NCI-H774 (cell line): ENCODE measurements around the gene NKX1-1.

Experiments
- DNase-seq: peaks from one replicate; lab custom pipeline; 2025; lab: John Stamatoyannopoulos, UW

The NKX1-1 gene

DNA sequence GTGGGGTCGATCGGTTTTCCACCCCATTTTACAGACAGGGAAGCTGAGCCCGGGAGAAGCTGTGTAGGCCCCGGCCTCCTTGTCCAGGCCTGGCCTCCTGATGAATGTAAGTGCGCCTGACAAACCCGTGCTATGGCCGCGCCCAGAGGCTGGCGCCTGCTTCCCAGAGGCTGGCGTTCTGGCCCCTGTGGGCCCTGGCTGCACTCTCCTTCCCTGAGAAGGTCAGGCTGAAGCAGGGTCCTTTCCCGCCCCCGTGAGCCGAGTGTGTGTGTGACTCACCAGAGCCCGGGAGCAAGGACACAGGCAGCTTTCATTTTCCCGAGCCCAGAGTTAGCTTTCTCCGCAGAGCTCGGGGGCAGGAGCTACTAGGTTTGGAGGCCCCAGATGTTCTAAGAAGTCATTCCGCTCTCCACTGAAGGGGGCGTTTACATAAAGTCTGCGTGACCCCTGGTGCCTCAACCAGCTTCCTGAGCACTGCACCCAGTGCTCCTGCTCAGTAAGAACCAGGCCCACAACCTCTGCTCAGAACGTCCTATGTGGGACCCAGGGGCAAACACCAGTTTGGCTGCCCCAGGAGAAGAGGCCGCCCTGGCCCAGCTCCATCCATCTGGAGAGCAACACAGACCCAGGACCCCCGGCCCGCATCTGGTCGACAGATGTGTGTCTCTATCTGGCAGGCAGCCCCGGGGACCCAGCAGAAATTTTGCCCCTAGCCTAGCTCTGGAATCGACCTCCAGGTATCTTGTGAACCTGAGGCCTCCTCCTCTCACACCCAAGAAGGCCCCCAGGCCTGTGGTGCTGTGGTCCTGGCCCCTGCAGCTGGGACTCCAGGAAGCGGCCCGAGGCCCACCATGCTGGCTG, 45.6 kb downstream of the NKX1-1 start:
- DNase-seq = no peak

- no peak for DNase-seq
Observed at GRCh38 chr4:1359976-1360375, 46.3 kb downstream of the NKX1-1 start.

DNA sequence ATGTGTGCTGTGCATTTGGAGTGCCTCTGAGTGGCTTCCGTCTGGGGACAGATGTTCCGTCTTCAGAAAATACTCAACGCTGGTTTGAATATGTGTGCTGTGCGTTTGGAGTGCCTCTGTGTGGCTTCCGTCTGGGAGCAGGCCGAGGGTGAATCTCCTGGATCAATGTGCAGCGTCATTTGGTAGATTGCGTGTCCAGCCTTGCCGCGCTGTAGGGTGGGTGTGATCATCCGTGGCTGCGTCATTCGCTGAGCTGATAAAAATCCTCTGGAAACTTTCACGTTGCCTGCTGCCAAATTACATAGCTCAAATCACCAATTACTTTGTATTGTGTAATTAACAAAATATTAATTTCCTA, 47.1 kb downstream of the NKX1-1 start:
- no peak for DNase-seq

DNA sequence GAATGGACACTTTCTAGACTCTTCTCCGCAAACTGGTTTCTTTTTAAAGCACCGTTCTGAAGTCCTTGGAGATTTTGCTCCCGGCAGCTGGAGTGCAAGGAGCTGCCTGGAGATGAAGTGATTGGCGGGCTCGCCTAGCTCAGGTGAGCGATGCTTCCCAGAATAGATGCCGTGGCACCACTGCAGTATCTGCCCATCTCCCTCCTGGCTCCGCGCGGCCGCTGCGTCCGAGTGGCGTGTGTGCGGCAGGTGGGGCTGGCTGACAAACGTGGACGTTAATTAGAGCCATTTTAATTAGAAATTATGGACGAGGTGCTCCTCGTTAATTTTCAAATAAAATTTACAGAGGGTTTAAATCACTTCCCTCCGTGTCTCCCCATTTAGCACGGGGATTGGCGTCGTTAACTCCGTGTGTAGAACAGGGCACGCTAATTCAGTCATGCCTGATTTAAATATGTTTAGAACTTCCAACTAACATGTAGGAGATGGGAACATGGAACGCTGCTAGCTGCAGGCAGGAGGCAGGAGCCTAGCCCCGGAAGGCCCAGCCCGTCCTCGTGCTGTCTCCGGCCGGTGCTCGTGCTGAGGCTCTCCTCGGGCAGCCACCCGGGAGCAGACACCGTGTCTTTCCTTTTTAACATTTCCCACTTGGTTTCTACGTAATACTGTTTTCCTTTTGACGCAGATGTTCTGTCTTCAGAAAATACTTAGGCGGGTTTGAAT, 47.7 kb downstream of the NKX1-1 start:
- DNase-seq = no peak

DNA sequence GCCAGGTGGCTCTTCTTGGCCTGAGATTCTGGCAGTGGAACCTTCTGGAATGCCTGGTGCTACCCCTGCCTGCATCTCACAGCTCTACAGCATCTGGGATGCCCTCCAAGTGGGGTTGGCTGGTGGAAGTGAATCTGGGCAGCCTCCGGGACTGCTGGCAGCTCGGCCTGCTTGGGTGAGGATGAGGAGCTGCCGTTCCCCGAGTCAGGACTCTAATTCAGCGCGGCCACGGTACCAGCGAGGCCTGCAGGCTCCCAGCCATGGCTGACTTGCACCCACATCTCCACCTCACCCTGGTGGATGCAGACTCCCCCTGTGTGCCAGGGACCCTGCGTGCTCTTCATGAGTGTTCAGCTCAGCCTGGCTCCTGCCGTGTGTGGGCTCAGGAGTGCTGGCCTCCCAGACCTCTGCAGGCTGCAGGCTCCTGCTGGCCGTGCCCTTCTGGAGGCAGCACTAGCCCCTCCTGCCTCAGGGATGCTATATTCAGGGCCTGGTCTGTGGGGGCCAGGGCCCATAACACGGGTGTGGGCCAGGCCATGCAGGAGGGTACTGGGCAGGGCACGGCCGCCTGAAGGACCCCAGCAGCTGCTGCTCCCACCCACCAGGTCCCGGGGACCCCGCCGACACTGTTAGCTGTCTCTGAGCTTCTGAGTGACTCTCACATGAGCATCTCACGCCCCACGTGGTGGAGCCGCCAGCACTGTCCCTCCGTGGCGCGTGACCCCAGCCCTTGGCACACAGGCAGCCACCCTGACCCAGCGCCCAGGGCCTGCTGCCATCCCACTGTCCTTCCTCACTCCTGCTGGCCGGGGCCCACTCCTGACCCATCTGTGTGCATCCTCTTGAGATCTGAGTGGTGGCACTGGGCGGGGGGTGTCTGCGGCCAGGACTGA, 48.6 kb downstream of the NKX1-1 start:
- DNase-seq = no peak

- no peak for DNase-seq
Observed at GRCh38 chr4:1356181-1356998, 49.9 kb downstream of the NKX1-1 start.

- no peak for DNase-seq
Observed at GRCh38 chr4:1355378-1355777, 50.9 kb downstream of the NKX1-1 start.

DNA sequence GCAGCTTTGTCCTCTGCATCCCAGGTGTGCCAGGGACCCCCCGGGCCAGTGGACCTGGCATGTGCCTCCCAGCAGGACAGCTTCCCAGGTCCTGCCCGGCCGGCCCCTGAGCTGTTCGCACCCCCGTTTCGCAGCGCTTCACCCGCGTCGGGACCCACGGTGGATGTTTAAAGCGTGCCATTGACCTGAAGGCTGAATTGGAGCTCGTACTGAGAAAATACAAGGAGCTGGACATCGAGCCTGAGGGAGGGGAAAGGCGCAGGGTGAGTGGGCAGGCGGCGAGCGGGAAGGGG, 51.3 kb downstream of the NKX1-1 start:
- DNase-seq = no peak

DNA sequence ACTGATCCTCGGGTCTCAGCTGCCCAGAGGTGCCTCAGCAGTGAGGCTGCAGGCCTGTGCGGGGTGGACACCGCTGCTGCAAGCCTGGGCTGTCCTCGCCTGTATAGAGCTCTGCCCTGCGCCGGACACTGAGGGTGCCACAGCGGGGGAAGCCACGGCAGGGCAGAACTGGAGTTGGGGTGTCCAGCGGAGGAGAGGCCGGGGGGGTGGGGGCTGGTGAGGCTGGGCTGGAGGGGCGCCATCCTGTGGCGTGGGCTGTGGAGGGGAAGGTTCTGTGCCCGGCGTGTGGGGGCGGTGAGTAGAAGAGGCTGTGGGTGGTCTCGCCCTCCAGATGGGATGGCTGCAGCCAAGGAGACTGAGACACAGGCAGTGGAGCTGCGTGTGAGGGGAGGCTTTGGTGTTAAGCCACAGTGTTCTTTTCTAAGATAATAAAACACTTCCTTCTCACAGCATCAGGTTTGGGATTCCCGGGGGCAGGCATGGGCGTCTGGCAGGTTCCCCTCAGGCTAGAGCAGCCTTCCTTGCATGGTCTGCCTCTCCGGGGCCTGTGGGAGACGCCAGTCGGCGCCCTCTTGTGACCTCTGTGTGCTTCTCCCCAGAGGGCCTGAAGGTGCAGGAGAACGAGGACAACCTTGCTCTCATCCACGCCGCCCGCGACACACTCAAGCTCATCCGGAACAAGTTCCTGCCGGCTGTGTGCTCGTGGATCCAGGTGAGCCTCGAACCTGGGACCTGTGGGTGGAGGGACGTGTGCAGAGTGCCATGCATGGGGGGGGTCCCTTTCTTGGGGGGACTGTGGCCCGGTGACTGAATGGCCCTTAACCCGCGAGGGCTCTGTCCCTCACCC, 51.9 kb downstream of the NKX1-1 start:
- no peak for DNase-seq

DNA sequence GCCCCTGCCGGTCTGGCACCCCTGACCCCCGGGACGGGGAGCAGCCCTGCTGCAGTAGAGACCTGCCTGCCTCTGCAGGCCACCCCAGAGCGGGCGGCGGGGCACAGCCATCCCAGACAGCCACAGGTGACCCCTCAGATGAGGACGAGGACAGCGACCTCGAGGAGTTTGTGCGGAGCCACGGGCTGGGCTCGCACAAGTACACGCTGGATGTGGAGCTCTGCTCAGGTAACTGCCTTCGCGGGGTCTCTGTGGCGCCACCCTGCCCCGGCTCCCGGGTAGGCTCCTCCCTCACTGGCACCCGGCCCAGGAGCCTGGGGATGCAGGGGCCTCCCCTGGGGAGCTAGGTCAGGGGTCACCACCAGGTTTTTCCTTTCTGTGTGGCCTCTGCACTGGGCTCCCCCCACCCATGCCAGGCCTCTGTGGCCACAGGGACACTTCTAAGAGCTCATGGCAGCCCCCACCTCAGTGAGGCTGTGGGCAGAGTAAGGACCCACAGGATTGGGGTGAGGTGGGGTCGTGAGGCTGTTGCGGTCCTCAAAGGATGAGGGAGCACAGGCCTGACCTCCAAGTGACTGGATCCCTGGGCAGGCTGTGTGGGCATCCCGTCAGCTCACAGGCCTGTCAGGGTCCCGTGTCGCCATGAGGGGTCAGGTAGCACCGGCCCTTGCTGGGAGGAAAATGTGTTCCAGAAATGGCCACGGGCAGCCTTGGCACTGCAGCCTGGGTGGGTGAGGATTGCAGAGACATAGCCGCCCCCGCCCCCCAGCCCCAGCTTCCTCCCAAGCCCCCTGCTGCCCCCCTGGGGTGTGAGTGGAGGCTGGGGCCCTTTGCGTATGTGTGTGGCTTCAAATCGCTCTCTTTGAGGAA, 52.8 kb downstream of the NKX1-1 start:
- no peak for DNase-seq
